ENCODE data around the gene ZKSCAN3.
"Not testable (repeated sequence)": the region's sequence is repeated elsewhere in the genome, so short reads cannot be mapped to it uniquely, and the experiment has no call there.

Gene ZKSCAN3

GRCh38 chr6:28349892-28350737, at the start of gene ZKSCAN3:
Gene ZKSCAN3, plus strand, starts transcription at chr6:28349947. Its CDS starts 9,640 bp downstream, at chr6:28359587.
- peak; percentile 84 for DNase-seq

DNA sequence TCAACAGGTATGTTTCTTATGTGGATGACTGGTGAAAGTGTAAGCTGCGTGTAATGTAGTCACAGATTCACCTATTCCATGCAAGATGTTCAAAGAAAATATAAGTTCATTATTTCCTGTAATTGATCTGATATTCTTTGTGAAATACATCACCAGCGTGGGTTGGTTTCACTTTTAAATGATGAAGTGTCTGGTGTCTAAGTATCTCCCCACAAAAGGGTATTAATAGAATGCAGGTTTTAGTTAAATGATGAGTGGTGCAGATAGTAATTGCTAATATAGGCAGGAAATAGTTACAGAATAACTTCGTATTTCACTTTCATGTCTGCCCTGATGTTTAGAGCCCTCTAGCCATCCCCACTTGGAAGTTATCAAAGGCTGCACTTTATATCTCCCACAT, 46.2 kb upstream of the ZKSCAN3 start:
- no peak for DNase-seq

GRCh38 chr6:28306363-28306762, 43.4 kb upstream of the ZKSCAN3 start:
- DNase-seq = not testable (repeated sequence)

DNA sequence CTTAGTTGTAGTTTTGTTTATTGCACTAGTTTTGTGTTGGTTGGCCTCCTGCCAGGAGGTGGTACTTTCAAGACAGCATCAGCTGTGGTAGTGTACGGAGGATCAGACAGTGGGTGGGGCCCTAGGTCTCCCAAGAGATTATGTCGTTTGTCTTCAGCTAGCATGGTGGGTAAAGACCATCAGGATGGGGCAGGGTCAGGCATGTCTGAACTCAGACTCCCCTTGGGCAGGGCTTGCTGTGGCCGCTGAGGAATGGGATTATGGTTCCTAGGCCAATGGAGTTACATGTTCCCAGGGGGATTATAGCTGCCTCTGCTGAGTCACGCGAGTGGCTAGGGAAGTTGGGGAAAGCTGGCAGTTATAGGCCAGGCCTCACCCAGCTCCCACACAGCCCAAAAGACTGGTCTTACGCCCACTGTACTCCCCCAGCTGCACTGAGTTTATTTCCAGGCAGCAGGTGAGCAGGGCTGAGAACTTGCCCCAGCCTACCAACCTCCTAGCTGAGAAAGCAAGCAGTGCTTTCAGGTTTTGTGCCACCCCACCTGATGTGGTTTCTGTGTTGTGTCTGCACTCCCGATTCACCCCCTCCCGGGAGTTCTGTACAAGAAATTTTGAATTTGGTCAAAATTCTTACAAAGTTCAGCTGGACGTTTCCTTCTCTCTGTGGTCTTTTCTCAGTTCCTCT, 38.5 kb upstream of the ZKSCAN3 start:
- DNase-seq = no peak

DNA sequence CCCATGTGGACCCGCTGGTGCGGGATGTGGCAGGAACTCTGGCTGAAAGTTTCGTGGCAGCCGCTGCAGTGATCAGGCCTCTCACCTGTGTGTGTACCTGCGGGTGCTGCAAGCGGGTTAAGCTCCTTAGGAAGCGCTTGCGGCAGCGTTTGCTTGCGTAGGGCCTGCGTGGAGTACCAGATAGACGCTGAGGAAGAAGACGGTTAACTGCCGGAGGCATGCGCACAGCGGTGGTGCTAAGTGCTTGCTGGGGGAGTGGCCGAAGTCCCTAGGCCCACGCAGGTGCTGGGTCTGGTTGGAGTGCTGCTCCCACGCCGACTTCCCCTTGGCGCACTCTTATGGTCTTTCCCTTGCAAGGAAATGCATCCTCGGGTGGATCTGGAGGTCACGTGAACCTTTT, 36.8 kb upstream of the ZKSCAN3 start:
- no peak for DNase-seq

DNA sequence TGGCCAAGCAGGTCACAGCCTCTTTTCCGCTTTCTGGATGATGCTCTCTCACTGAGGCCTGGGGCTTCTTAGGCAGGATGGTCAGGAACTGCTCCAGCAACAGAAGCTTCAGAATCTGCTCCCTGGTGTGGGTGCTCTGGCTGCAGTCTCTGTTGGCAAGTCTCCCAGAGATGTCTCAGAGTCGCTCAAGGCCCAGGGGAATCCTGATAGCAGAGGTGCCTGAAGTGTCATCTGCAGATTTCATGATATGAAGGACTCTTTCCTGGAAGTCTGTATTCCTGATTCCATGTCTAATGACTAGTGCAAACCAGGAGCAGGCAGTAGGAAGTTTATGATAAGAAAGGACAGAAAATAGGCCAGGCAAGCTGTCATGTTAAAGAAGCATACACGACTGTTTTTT, 34.1 kb upstream of the ZKSCAN3 start:
- no peak for DNase-seq

GRCh38 chr6:28317866-28318265, 31.9 kb upstream of the ZKSCAN3 start:
- not testable (repeated sequence) for DNase-seq

GRCh38 chr6:28322661-28323060, 27.1 kb upstream of the ZKSCAN3 start:
- DNase-seq = no peak

- DNase-seq = no peak
These were observed 25.8 kb upstream of the ZKSCAN3 start for GRCh38 chr6:28323813-28324424.

GRCh38 chr6:28326371-28326948, 23.3 kb upstream of the ZKSCAN3 start:
- no peak for DNase-seq

GRCh38 chr6:28330041-28330440, 19.7 kb upstream of the ZKSCAN3 start:
- no peak for DNase-seq

- no peak for DNase-seq
These were observed 16.7 kb upstream of the ZKSCAN3 start for GRCh38 chr6:28333047-28333446.

- DNase-seq = no peak
These were observed 16.1 kb upstream of the ZKSCAN3 start for GRCh38 chr6:28333599-28334018.

DNA sequence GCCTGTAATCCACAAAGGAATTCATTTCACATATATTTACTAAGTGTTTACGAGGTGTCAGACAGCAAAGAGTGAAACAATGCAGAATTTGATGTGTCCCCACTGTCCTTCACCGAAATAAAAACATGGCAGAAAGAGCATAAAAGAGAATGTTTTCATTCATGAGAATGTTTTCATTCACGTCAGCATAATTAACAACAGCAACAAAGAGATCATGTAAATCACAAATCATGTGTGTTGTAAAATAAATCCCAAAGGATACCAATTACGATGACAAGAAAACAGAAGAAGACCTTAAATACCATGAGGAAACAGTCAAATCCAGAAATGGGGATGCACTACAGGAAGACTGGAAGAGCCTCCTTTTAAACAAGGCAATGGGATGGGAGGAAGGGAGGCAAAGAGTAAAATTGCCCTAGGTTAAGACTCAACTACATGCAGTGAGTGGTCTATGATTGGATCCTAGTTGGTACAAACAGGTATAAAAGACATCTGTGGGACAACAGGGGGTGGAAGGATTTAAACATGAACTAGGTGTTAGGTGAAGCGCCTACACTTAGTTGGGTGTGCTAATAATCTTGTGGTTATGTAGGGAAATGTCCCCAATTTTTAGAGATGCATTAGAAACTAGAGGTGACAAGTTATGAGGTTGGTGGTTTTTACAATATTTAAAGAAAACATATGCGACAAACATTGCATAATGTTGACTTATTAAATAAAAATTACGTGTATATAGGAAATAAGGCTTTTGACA, 15.3 kb upstream of the ZKSCAN3 start:
- no peak for DNase-seq

- DNase-seq = no peak
These were observed 14.6 kb upstream of the ZKSCAN3 start for GRCh38 chr6:28335040-28335563.

DNA sequence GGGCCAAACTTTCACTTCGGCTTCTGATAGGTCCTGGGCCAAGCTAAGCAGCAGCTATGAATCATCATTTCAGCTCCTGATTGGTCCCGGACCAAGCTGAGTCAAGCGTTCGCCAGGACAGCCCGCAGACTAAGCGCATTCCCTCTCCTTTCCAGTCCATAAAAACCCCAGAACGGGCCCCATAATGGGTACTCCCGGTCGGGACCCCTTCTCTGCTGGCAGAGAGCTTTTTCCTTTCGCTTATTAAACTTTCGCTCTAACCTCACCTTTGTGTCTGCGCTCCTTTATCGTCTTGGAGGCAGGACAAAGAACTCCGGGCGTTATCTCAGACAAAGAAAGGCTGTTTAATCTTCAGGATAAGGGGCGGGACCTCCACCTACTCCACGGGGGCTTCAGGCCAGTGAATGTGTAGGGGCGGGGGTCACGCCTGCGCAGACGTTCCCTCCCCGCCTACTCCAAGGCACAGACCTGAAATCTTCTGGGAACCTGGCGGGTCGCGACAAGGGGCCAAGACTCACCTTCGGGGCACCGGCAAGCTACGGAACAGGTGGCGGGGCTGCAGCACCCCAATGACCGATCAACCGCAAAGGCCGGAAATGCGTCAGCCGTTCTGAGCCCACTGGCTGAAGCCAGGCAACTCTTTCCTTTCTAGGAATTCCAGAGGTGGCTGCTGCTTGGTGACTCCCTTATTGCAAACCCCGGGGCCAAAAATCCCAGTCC, 14.0 kb upstream of the ZKSCAN3 start, which contains the start of gene ZSCAN31:
Gene ZSCAN31 (minus strand): TSS at position 585 of the 720 bp plus-strand sequence. CDS start 6,465 bp downstream, outside the sequence.
- DNase-seq = peak; percentile 97

- peak; percentile 33 for DNase-seq
These were observed 13.2 kb upstream of the ZKSCAN3 start for GRCh38 chr6:28336284-28337120.

DNA sequence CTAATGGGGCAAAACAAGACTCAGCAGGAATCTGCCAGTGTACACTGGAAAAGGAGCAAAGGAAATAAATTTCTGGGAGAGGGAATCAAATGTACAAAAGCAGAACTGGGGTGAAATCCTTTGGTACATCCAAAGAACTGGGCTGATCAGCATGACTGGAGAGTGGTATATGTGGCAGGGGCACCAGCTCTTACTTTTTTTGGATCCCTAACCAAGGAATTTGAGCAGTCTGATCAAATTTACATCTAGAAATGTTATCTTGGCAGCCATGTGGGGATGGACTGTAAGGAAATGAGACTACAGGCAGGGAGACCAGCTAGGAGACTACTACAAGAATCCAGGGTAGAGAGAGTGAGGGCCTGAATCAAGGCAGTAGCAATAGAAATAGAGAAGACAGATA, 12.6 kb upstream of the ZKSCAN3 start:
- no peak for DNase-seq

GRCh38 chr6:28340310-28341095, 9.2 kb upstream of the ZKSCAN3 start:
- DNase-seq = no peak

Measured in inflammatory macrophage treated with lipopolysaccharide for 4 hours (primary cell).